Esophagus (tissue), 2 donors: ENCODE results near the gene MT1X. TPM values are rescaled to one million over a fixed set of nuclear protein-coding genes. Genes with fewer than 3 reads are reported as not detected.
A peak's percentile ranks its signal among the peaks of the same experiment; 100 is the strongest.

Experiments used
- H3K27ac ChIP-seq, 2 donors: one replicate each; pipeline ENCODE4 v1.5.1; 2013; ENCODE audit warnings: low read depth in 2 of 2, mild to moderate bottlenecking in 2 of 2, inconsistent platforms in 1 of 2, low read length in 1 of 2, moderate library complexity in 1 of 2
- H3K27me3 ChIP-seq, 2 donors: one replicate each; pipeline ENCODE4 v1.6.1; 2013; ENCODE audit warnings: low read length in 2 of 2, control low read depth in 1 of 2, mild to moderate bottlenecking in 1 of 2; ENCODE audit not compliant: insufficient read depth in 2 of 2, control insufficient read depth in 1 of 2
- H3K36me3 ChIP-seq, 2 donors: one replicate each; pipeline ENCODE4 v1.6.1; 2013; ENCODE audit warnings: low read length in 1 of 2; ENCODE audit not compliant: control insufficient read depth in 2 of 2, insufficient read depth in 2 of 2
- H3K4me1 ChIP-seq, 2 donors: one replicate each; pipeline ENCODE4 v1.6.1; 2013; ENCODE audit warnings: low read length in 1 of 2; ENCODE audit not compliant: control insufficient read depth in 2 of 2, insufficient read depth in 2 of 2
- H3K4me3 ChIP-seq, 2 donors: one replicate each; pipeline ENCODE4 v1.5.1; 2013; ENCODE audit warnings: low read length in 2 of 2, mild to moderate bottlenecking in 2 of 2, low read depth in 1 of 2, moderate library complexity in 1 of 2
- H3K9me3 ChIP-seq, 2 donors: one replicate each; pipeline ENCODE4 v1.6.1; 2013; ENCODE audit warnings: mild to moderate bottlenecking in 2 of 2, low read depth in 1 of 2, low read length in 1 of 2, moderate library complexity in 1 of 2; ENCODE audit not compliant: control insufficient read depth in 2 of 2, insufficient read depth in 1 of 2
- WGBS, 2 donors: extraction: QIAGEN DNeasy Blood & Tissue Kit; methylation state at CpG; one replicate each; pipeline ENCODE4 v1.1.7; 2013; 5-methylcytosine and 5-hydroxymethylcytosine counted together
- polyA plus RNA-seq, 2 donors: library from polyadenylated mRNA; stranded (reverse); fragments of 200-250 nt; gene quantifications; one replicate each; pipeline ENCODE4 v1.2.3, GENCODE V29; 2013
- donor health status: healthy with polysubstance abuse.
- donor health status: Bipolar disorder and iron deficiency.

The MT1X gene
- polyA plus RNA-seq, 2 donors: 1,462 to 1,505 TPM

DNA sequence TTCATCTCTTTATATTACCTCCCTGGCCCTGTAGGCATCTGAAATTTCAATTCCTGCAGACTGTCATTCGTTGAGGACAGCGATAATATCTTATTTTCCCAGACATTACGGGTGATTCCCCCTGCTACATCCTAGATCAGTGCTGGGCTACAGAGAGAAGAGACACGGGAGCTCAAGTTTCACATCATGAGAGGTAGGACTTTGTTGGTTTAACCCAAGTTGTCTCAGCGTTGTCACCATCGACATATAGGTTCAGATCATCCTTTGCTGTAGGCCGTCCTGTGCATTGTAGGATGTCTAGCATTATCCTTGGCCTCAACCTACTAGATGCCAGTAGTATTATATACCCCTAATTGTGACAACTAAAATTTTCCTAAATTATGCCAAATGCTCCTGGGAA is 19.3 kb downstream of the MT1X start:
- WGBS, 2 donors: 86% methylated on average over 7 of the region's 7 CpGs

DNA sequence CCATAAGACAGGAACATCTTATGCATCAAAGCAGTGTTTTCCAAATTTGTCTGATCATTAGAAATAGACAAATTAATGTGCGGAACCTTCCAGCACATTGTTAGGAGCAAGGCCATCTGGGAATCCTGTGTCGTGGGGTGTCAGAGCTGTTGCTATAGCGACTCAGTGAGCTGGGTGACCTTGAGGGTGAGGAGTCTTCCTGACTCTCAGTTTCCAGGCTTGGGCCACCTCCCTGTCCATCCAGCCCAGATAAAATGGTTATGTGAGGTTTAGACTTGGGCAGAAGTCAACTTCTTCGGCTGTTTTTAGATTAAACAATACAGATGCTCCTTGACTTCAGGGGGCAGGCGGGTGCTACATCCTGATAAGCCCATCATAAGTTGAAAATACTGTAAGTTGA is 20.6 kb downstream of the MT1X start:
- 89 to 90% methylated on average over 5 of the region's 5 CpGs for WGBS, 2 donors

More for the DNA sequence above, 19.3 kb downstream of the MT1X start:
- Histone ChIP-seq H3K36me3 (no peaks in the 10 kb centered on the region), H3K27ac (no peak overlapping the region), H3K4me3 (no peak overlapping the region), H3K9me3 (no peaks in the 10 kb centered on the region), H3K4me1 (no peaks in the 10 kb centered on the region), H3K27me3 (no peaks in the 10 kb centered on the region)

DNA sequence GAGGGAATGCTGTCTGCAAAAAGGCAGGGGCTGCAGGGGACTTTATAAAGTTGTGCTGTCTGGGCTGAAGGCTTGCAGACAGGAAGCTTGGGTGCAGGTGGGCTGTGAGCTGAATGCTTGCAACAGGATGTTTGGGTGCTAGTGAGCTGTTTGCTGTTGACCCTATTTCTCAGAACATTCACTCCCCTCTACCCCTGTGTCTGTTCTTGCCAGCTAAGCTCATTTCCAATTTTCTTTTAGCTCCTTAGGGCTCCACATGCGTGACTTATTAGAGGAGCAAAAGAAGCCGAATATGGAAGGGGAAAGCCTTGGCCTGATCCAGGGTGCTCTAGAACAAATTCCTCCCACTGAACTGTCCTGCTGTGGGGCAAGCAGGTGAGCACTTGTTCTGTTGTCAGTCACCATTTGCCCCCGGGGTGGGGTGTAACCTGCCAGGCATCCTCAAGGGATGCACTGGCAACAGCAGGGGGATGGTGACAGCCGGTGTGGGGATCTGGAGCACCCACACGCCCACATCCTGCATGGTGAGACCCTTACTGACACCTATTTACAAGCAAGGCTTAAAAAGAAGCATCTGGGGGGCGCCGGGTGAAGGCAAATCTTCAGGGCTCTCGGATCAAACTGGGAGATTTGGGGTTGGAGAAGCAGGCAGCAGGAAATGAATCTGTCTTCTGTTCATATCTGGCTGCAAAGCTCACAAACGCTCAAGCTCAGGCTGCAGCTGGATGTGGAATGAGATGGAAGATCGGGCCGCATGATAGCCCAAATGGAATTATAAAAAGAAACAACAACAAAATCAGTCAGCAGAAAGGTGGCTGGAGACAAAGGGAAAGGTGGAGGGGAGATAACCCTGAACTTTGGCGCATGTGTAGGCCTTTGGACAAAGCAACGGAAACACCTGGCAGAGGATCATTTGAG is 26.5 kb downstream of the MT1X start:
- Histone ChIP-seq H3K27ac (peak overlapping the region in 1 of 2 donors; percentile 26), H3K27me3 (no peaks in the 10 kb centered on the region), H3K36me3 (no peaks in the 10 kb centered on the region), H3K4me3 (no peak overlapping the region), H3K4me1 (peaks cover 0 to 4% of the 10 kb centered on the region in 2 donors), H3K9me3 (no peaks in the 10 kb centered on the region)
- WGBS, 2 donors: 43 to 50% methylated on average over 13 of the region's 13 CpGs

More for the DNA sequence above, 20.6 kb downstream of the MT1X start:
- no peaks in the 10 kb centered on the region for H3K9me3 ChIP-seq
- no peaks in the 10 kb centered on the region for H3K27me3 ChIP-seq
- H3K27ac ChIP-seq: no peak overlapping the region
- H3K4me1 ChIP-seq: no peaks in the 10 kb centered on the region
- H3K4me3 ChIP-seq: no peak overlapping the region
- H3K36me3 ChIP-seq: no peaks in the 10 kb centered on the region

DNA sequence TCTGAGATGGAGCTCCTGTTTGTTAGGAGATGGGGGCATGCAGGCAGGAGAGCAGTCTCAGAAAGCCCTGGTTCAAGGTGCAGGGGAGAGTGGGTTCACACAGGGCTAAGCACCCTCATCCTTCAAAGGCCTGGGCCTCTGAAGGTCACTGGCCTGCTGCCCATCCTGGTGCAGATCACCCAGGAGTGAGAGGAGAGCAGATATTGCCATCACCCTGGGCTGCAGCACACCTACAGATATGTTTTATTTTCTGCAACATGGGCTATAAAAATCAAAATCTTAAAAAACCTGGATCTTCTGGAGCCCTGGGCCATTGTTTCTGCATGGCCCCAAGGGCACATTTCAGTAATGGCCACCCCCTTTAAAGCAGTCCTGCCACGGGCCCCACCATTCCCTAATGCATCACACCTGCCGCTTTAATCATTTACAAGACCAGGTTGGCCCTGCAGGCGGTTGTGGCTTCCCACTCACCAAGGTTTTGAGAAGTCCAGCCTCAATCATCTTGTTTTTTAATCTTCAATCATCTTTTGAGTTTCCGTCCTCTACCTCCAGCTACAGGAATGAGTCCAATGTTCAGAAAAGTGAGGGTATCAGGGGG is 27.3 kb downstream of the MT1X start:
- no peaks in the 10 kb centered on the region for H3K27me3 ChIP-seq
- H3K4me1 ChIP-seq: peaks cover 0 to 4% of the 10 kb centered on the region in 2 donors
- 80 to 89% methylated on average over 4 of the region's 4 CpGs for WGBS, 2 donors
- H3K36me3 ChIP-seq: no peaks in the 10 kb centered on the region
- H3K9me3 ChIP-seq: no peaks in the 10 kb centered on the region
- no peak overlapping the region for H3K4me3 ChIP-seq
- H3K27ac ChIP-seq: no peak overlapping the region

- Histone ChIP-seq H3K4me1 (peaks cover 0 to 4% of the 10 kb centered on the region in 2 donors), H3K36me3 (no peaks in the 10 kb centered on the region), H3K4me3 (no peak overlapping the region), H3K27ac (no peak overlapping the region), H3K9me3 (no peaks in the 10 kb centered on the region), H3K27me3 (no peaks in the 10 kb centered on the region)
- WGBS, 2 donors: 75 to 92% methylated on average over 3 of the region's 3 CpGs
Measured at GRCh38 chr16:56710181-56710737, 28.0 kb downstream of the MT1X start.

- 91 to 93% methylated on average over 2 of the region's 2 CpGs for WGBS, 2 donors
- Histone ChIP-seq H3K27ac (no peak overlapping the region), H3K4me1 (peaks cover 0 to 4% of the 10 kb centered on the region in 2 donors), H3K9me3 (no peaks in the 10 kb centered on the region), H3K4me3 (no peak overlapping the region), H3K36me3 (no peaks in the 10 kb centered on the region), H3K27me3 (no peaks in the 10 kb centered on the region)
Measured at GRCh38 chr16:56711862-56712261, 29.6 kb downstream of the MT1X start.

GRCh38 chr16:56713794-56714193 is 31.5 kb downstream of the MT1X start:
- Histone ChIP-seq H3K27me3 (no peaks in the 10 kb centered on the region), H3K27ac (no peak overlapping the region)
- WGBS, 2 donors: 92 to 97% methylated on average over 2 of the region's 2 CpGs

GRCh38 chr16:56715126-56715525 is 32.9 kb downstream of the MT1X start:
- Histone ChIP-seq H3K27me3 (no peaks in the 10 kb centered on the region), H3K27ac (no peak overlapping the region), H3K36me3 (no peaks in the 10 kb centered on the region), H3K9me3 (no peaks in the 10 kb centered on the region), H3K4me3 (no peak overlapping the region), H3K4me1 (no peaks in the 10 kb centered on the region)
- 81% methylated on average over 4 of the region's 4 CpGs for WGBS, 2 donors

More at GRCh38 chr16:56713794-56714193, 31.5 kb downstream of the MT1X start:
- H3K36me3 ChIP-seq: no peaks in the 10 kb centered on the region
- peaks cover 0 to under 1% of the 10 kb centered on the region in 2 donors for H3K4me1 ChIP-seq
- H3K4me3 ChIP-seq: no peak overlapping the region
- H3K9me3 ChIP-seq: no peaks in the 10 kb centered on the region

- H3K9me3 ChIP-seq: no peaks in the 10 kb centered on the region
- WGBS, 2 donors: 65 to 71% methylated on average over 3 of the region's 3 CpGs
- H3K27me3 ChIP-seq: no peaks in the 10 kb centered on the region
- H3K27ac ChIP-seq: no peak overlapping the region
- no peaks in the 10 kb centered on the region for H3K4me1 ChIP-seq
- H3K4me3 ChIP-seq: no peak overlapping the region
- no peaks in the 10 kb centered on the region for H3K36me3 ChIP-seq
Measured at GRCh38 chr16:56716761-56717160, 34.5 kb downstream of the MT1X start.
